CD4-positive, alpha-beta memory T cell (primary cell): ENCODE measurements around the gene DOCK1. TPM values are rescaled to one million over a fixed set of nuclear protein-coding genes. Genes with fewer than 3 reads are reported as not detected.

Experiments
- CTCF ChIA-PET: fragments of 350-600 bp; sonication (Branson Sonifier 250); formaldehyde crosslinking; loops from one replicate; lab custom pipeline; 2021; ENCODE audit warnings: inconsistent platforms; ENCODE audit not compliant: partially characterized antibody; lab: Charles Lee
- POLR2A ChIA-PET: fragments of 350-600 bp; sonication (Branson Sonifier 250); formaldehyde crosslinking; loops from one replicate; lab custom pipeline; 2021; ENCODE audit not compliant: partially characterized antibody; lab: Charles Lee
- DNase-seq, 5 donors: peaks; one replicate each; pipeline versions ENCODE4 v3.0.0 to v3.0.0-alpha.2; 2020 to 2022; ENCODE audit warnings: mixed read lengths in 1 of 5
- H3K27ac ChIP-seq: one replicate; pipeline ENCODE4 v1.7.0; 2013; ENCODE audit warnings: low read depth, low read length
- H3K27me3 ChIP-seq: 2 replicates; pipeline ENCODE4 v1.7.0; 2013; ENCODE audit warnings: mild to moderate bottlenecking, low read length, moderate library complexity; ENCODE audit not compliant: insufficient read depth
- H3K36me3 ChIP-seq: 2 replicates; pipeline ENCODE4 v1.7.0; 2013; ENCODE audit warnings: mild to moderate bottlenecking, low read length, moderate library complexity; ENCODE audit not compliant: insufficient read depth
- H3K4me1 ChIP-seq: 2 replicates; pipeline ENCODE4 v1.7.0; 2013; ENCODE audit warnings: mild to moderate bottlenecking, low read length, moderate library complexity; ENCODE audit not compliant: insufficient read depth
- H3K4me3 ChIP-seq, 2 donors: one replicate each; pipeline ENCODE4 v1.7.0; 2013; ENCODE audit warnings: low read length in 2 of 2, mild to moderate bottlenecking in 1 of 2
- H3K9me3 ChIP-seq, 2 donors: one replicate each; pipeline ENCODE4 v1.7.0; 2013; ENCODE audit warnings: low read length in 2 of 2, control low read depth in 1 of 2; ENCODE audit not compliant: control insufficient read depth in 1 of 2
- H3K27ac Mint-ChIP-seq, 7 donors: one replicate each; pipeline ENCODE4 v1.8.0; 2020 to 2021; ENCODE audit warnings: mixed read lengths in 7 of 7, mild to moderate bottlenecking in 6 of 7, inconsistent platforms in 3 of 7, moderate library complexity in 3 of 7
- H3K27me3 Mint-ChIP-seq, 2 donors: one replicate each; pipeline ENCODE4 v1.8.0; 2020 to 2021; ENCODE audit warnings: mixed read lengths in 2 of 2
- H3K36me3 Mint-ChIP-seq, 2 donors: one replicate each; pipeline ENCODE4 v1.8.0; 2020 to 2021; ENCODE audit warnings: mixed read lengths in 2 of 2, inconsistent platforms in 1 of 2, mild to moderate bottlenecking in 1 of 2
- H3K4me1 Mint-ChIP-seq, 4 donors: one replicate each; pipeline ENCODE4 v1.8.0; 2020 to 2021; ENCODE audit warnings: mixed read lengths in 4 of 4, mild to moderate bottlenecking in 1 of 4
- H3K4me3 Mint-ChIP-seq, 8 donors: one replicate each; pipeline ENCODE4 v1.8.0; 2020 to 2021; ENCODE audit warnings: mixed read lengths in 8 of 8, mild to moderate bottlenecking in 7 of 8, moderate library complexity in 6 of 8, inconsistent platforms in 3 of 8
- H3K9me3 Mint-ChIP-seq, 8 donors: one replicate each; pipeline ENCODE4 v1.8.0; 2020 to 2021; ENCODE audit warnings: mixed read lengths in 8 of 8, mild to moderate bottlenecking in 5 of 8, inconsistent platforms in 3 of 8, moderate library complexity in 1 of 8
- intact Hi-C: fragments of 100-400 bp; cut with micrococcal nuclease; formaldehyde crosslinking; loops from one replicate; pipeline ENCODE4 v1.15.1; 2023
- polyA plus RNA-seq, 2 donors: library from polyadenylated mRNA; unstranded; fragments of 300-500 nt; fragmentation: Illumina TruSeq; gene quantifications; one replicate each; pipeline ENCODE4 v1.2.3, GENCODE V29; 2021
- total RNA-seq, 2 experiments: library from RNA; stranded (reverse); gene quantifications; one replicate each; pipeline ENCODE4 v1.2.3, GENCODE V29; 2021

Gene DOCK1
- total and polyA plus RNA-seq, 4 experiments from 2014 or later, result 0.17 TPM; not detected in 2

DNA sequence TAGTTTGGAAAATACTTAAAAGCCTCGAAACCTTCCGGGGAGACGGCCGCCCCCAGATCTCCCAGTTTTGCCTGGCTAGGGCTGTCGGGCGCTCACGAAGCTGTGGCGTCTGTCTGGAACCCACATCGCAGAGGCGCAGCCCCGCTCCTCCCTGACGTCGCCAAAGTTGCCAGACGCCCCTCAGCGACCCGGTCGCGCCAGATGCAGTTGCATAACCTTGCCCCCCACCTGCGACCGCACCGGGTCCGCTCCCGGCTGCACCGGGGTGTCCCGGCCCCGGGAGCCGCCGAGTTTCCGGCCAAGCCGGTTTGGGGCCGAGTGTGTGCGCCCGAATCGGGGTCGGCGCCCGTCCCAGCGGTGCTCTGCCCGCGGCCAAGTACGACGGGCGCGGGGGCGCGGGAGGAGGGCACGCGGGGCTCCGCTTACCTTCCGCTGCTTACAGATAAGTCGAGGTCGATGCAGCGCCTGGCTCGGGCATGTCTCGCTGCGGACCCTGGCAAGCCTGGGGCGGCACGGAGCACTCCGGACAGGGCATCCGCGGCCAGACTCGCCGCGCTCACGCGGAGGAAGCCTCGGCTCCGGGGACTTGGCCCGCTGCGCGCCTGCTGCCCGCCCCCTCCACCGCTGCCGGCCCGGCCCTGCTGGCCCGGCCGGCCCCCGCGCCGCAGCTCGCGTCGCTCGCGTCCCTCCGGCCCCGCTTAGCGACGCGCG lies 290.5 kb downstream of the DOCK1 start:
- Histone ChIP-seq H3K27me3 (no peaks in the 10 kb centered on the region), H3K4me1 (no peaks in the 10 kb centered on the region), H3K27ac (no peak overlapping the region), H3K4me3 (no peak overlapping the region), H3K9me3 (no peaks in the 10 kb centered on the region), H3K36me3 (no peaks in the 10 kb centered on the region)
- Mint-ChIP-seq H3K4me3 (no peak overlapping the region), H3K36me3 (no peaks in the 10 kb centered on the region), H3K27me3 (peaks cover 15 to 17% of the 10 kb centered on the region in 2 donors), H3K9me3 (peaks cover 0 to 3% (median 0%) of the 10 kb centered on the region in 8 donors), H3K4me1 (peaks cover 0 to 2% (median 0%) of the 10 kb centered on the region in 4 donors), H3K27ac (no peak overlapping the region)
- POLR2A ChIA-PET, result no interaction called here
- intact Hi-C loops, result no loop called here
- no peak for DNase-seq
- CTCF ChIA-PET, result no interaction called here

DNA sequence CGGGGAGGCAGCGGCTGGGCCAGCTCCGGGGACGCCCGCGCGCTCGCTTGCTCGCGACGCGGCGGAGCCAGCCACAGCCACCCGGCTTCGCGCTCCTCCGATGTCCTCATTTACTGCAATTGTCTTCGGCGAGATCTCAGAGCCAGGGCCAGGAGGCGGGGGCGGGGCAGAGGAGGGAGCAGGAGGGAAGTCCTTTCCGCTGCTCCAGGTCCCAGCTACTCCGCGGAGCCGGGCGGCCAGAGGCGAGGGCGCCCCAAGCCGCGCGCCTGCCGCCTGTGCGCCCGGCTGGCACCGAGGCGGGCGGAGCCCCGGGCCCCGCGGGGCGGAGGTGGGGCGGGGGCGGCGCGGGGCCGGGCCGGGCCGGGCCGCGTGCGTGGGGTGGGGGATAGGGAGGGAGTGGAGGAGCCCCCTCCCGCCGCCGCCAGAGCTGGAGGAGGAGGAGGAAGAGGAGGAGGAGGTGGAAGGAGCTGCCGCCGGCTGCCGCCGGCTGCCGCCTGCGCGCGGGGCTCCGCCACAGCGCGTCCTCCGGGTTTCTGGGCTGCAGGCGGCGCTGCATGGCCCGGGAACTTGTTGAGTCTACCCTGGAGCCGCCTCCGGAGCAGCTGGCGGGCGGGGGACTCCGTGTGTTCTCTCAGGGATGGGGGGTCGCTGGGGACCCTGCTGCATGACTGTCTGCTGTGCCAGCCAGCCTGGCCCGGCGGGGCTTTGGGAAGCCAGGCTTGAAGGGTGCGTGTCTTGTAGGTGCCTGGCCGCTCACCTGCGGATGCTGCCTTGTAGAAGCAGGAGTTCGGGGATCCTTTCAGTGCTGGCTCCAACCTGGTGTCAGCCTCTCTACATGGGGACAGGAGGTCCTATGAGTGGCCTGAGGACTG lies 291.3 kb downstream of the DOCK1 start, which contains the start of gene INSYN2A:
INSYN2A (minus strand) TSS at position 310 of the 872 bp plus-strand sequence. CDS start 20,196 bp downstream, outside the sequence.
- intact Hi-C loops, result no loop called here
- Histone ChIP-seq H3K27ac (no peak within 1 kb of the TSS), H3K27me3 (no peaks in the 10 kb centered on the region), H3K36me3 (no peaks in the 10 kb centered on the region), H3K4me1 (no peaks in the 10 kb centered on the region), H3K9me3 (no peaks in the 10 kb centered on the region), H3K4me3 (no peak within 1 kb of the TSS)
- DNase-seq, result no peak
- Mint-ChIP-seq H3K27me3 (peaks cover 15 to 17% of the 10 kb centered on the region in 2 donors), H3K4me3 (peak within 1 kb of the TSS in 1 of 8 donors; percentile 46), H3K36me3 (no peaks in the 10 kb centered on the region), H3K27ac (no peak within 1 kb of the TSS), H3K9me3 (peaks cover 0 to 2% (median 0%) of the 10 kb centered on the region in 8 donors), H3K4me1 (peaks cover 0 to 2% (median 0%) of the 10 kb centered on the region in 4 donors)
- ChIA-PET POLR2A (no interaction called here), CTCF (no interaction called here)

DNA sequence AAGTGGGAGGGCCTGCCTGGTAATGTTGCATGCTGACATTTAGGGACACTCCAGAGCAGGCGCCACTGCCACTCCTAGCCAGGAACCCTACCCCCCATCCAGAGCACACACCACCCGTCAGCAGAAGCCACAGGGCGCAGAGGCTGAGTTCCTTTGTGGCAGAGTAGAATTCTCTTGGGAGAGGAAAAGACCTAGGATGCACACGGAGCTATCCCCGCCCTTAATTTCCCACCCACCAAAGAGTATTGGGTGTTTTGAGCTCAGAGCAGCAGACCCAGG lies 291.9 kb downstream of the DOCK1 start:
- Mint-ChIP-seq H3K27ac (no peak overlapping the region), H3K27me3 (peaks cover 15 to 17% of the 10 kb centered on the region in 2 donors), H3K9me3 (peaks cover 0 to 2% (median 0%) of the 10 kb centered on the region in 8 donors), H3K36me3 (no peaks in the 10 kb centered on the region), H3K4me3 (no peak overlapping the region), H3K4me1 (peaks cover 0 to 2% (median 0%) of the 10 kb centered on the region in 4 donors)
- no peaks in the 10 kb centered on the region for H3K9me3 ChIP-seq
- no peak overlapping the region for H3K4me3 ChIP-seq
- H3K4me1 ChIP-seq, result no peaks in the 10 kb centered on the region
- H3K27ac ChIP-seq, result no peak overlapping the region
- ChIA-PET CTCF (no interaction called here), POLR2A (no interaction called here)
- intact Hi-C loops, result no loop called here
- H3K36me3 ChIP-seq, result no peaks in the 10 kb centered on the region
- DNase-seq, result no peak
- H3K27me3 ChIP-seq, result no peaks in the 10 kb centered on the region

DNA sequence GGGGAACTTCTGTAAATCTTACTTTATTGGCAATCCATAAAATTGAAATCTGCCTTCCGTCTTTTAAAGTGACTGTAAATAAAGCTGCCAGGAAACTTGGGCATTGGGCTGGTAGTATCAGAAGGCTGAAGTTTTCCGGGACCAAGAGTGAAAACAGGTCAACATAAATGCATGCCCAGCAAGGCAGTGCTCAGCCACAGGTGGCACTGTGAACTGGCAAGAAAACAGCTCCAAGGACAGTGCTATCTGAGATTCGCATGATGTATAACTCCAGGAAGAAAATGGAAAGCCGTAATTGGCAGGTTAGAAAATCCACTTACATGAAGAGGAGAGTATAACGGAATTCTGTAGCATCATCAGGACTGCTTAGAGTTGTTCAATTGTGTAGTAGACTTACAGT lies 293.1 kb downstream of the DOCK1 start:
- Mint-ChIP-seq H3K27me3 (peaks cover 13 to 17% of the 10 kb centered on the region in 2 donors), H3K4me3 (no peak overlapping the region), H3K4me1 (peaks cover 0 to 2% (median 0%) of the 10 kb centered on the region in 4 donors), H3K27ac (no peak overlapping the region), H3K9me3 (peaks cover 0 to 2% (median 0%) of the 10 kb centered on the region in 8 donors), H3K36me3 (no peaks in the 10 kb centered on the region)
- Histone ChIP-seq H3K4me3 (no peak overlapping the region), H3K27me3 (no peaks in the 10 kb centered on the region), H3K4me1 (no peaks in the 10 kb centered on the region), H3K9me3 (no peaks in the 10 kb centered on the region), H3K27ac (no peak overlapping the region), H3K36me3 (no peaks in the 10 kb centered on the region)
- ChIA-PET POLR2A (no interaction called here), CTCF (no interaction called here)
- intact Hi-C loops, result no loop called here
- DNase-seq, result no peak

DNA sequence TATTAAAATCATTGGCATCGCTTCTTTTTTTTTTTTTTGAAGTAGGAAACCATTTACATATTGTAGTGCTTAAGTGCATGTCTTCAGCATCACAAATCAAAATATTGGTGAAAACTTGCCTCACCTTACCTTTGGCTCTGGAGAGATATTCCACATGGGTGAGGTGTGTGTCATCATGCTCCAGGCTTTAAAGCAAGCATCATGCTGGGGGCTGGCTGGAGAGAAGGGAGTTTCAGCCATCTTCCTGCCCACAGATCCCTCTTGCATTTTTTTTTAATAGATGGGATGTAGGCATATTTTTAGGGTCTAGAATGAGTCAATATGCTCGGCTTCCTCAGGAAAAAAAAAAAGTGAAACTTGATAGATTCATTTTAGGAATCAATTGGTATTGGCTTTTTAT lies 293.5 kb downstream of the DOCK1 start:
- Mint-ChIP-seq H3K4me3 (no peak overlapping the region), H3K36me3 (no peaks in the 10 kb centered on the region), H3K27me3 (peaks cover 9 to 16% of the 10 kb centered on the region in 2 donors), H3K27ac (no peak overlapping the region), H3K4me1 (peaks cover 0 to 2% (median 0%) of the 10 kb centered on the region in 4 donors), H3K9me3 (peaks cover 0 to 2% (median 0%) of the 10 kb centered on the region in 8 donors)
- Histone ChIP-seq H3K4me3 (no peak overlapping the region), H3K27ac (no peak overlapping the region), H3K4me1 (no peaks in the 10 kb centered on the region), H3K27me3 (no peaks in the 10 kb centered on the region), H3K36me3 (no peaks in the 10 kb centered on the region), H3K9me3 (no peaks in the 10 kb centered on the region)
- CTCF ChIA-PET, result no interaction called here
- POLR2A ChIA-PET, result no interaction called here
- intact Hi-C loops, result no loop called here
- DNase-seq, result no peak

DNA sequence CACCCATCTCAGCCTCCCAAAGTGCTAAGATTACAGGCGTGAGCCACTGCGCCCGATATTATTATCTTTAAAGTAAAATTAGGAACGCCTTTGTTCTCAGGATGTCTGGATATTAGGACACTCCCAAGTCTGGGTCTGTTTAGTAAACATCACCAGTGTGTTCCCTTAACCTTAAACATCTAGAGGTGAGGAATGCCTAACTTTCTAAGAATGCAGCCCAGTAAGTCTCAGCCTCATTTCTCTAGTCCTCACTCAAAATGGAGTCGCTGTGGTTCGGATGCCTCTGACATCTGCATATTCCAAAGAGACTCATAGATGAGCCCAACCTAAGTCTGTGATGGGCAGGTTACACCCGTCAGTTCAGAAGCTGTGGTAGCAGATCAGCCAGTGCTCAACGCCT lies 295.4 kb downstream of the DOCK1 start:
- POLR2A ChIA-PET, result no interaction called here
- Histone ChIP-seq H3K27me3 (no peaks in the 10 kb centered on the region), H3K4me1 (no peaks in the 10 kb centered on the region), H3K27ac (no peak overlapping the region), H3K4me3 (no peak overlapping the region), H3K9me3 (no peaks in the 10 kb centered on the region), H3K36me3 (no peaks in the 10 kb centered on the region)
- Mint-ChIP-seq H3K9me3 (peaks cover 0 to 2% (median 0%) of the 10 kb centered on the region in 8 donors), H3K4me3 (no peak overlapping the region), H3K4me1 (peaks cover 0 to 2% (median 0%) of the 10 kb centered on the region in 4 donors), H3K27me3 (peaks cover 8 to 9% of the 10 kb centered on the region in 2 donors), H3K36me3 (no peaks in the 10 kb centered on the region), H3K27ac (no peak overlapping the region)
- DNase-seq, result no peak
- intact Hi-C loops, result no loop called here
- CTCF ChIA-PET, result no interaction called here

DNA sequence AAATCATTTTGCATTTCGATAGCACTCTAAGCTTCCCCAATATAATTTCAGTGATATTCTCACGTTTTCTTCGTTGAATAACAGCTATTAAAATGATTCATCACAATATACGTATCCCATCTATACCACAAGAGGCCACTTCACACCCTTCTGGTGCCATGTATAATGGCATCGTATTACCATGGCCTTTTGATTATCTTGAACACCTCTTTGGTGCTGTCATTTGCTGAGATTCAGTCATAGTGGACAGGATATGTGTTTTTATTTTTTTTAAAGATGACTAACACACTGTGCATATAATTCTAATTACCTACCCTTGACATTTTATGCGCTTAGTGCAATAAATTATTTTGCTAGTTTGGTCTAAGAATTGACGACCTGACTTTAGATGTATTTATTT lies 297.8 kb downstream of the DOCK1 start:
- no peak overlapping the region for H3K4me3 ChIP-seq
- Mint-ChIP-seq H3K36me3 (no peaks in the 10 kb centered on the region), H3K9me3 (peaks cover 0 to 2% (median 0%) of the 10 kb centered on the region in 8 donors), H3K27me3 (peaks cover 3% of the 10 kb centered on the region in 2 donors), H3K4me1 (no peaks in the 10 kb centered on the region), H3K4me3 (no peak overlapping the region), H3K27ac (no peak overlapping the region)
- H3K27me3 ChIP-seq, result no peaks in the 10 kb centered on the region
- no peaks in the 10 kb centered on the region for H3K9me3 ChIP-seq
- intact Hi-C loops, result no loop called here
- ChIA-PET CTCF (no interaction called here), POLR2A (no interaction called here)
- no peak overlapping the region for H3K27ac ChIP-seq
- no peaks in the 10 kb centered on the region for H3K36me3 ChIP-seq
- DNase-seq, result no peak
- H3K4me1 ChIP-seq, result no peaks in the 10 kb centered on the region
